Measurements from ENCODE around the gene HACD1. TPM values are rescaled to one million over a fixed set of nuclear protein-coding genes. Genes with fewer than 3 reads are reported as not detected.
A peak's percentile ranks its signal among the peaks of the same experiment; 100 is the strongest.
"Not testable (repeated sequence)": the region's sequence is repeated elsewhere in the genome, so short reads cannot be mapped to it uniquely, and the experiment has no call there.

The HACD1 gene
- polyA plus RNA-seq, 1 donor = 18.6 TPM

DNA sequence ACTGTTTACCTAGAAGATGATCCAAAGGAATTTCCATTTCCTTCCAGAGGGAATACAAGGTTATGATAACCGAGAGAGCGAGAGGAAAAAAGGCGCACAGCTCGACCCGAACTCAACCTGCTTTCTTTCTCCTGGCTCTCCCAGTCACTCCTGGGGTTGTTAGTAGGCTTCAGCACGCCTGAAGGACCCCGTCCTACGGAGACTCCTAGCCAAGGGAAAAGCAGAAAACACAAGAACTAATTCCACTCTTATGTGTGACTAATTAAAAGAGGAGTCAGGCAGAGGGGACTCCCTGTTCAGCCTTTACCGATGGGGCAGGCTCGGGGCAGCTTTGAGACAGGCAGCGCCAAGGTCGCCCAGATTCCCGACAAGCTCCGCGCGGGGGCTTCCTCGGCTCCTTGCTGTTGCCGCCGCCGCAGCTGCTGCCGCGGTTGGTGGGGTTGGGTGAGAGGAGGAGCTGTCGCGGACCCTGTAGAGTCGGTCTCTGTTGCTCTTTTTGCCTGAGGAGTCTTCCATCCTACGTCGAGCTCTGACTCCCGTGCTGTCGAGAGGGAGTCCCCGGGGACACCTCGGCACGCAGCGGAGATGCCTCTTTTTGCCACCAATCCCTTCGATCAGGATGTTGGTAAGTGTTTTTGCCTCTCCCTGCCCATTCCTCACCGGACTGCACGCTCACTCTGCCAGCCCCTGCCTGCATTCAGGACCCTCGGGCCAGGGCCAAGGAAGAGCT is 26.7 kb upstream of the HACD1 start, which contains the start of gene STAM:
Gene STAM, plus strand, starts transcription at position 397 of the 730 bp plus-strand sequence. Its CDS starts 189 bp downstream, at position 586.
- Histone ChIP-seq H3K9me3 (ENCODE audit: control insufficient read depth, low read depth, low read length) (no peaks in the 10 kb centered on the region), H3K4me3 (ENCODE audit: low read length) (peak within 1 kb of the TSS; percentile 70), H3K27ac (ENCODE audit: low read length) (peak within 1 kb of the TSS; percentile 92), H3K36me3 (ENCODE audit: control insufficient read depth, insufficient read depth, low read length) (no peaks in the 10 kb centered on the region), H3K4me1 (ENCODE audit: control insufficient read depth, insufficient read depth, low read length) (peaks cover 11% of the 10 kb centered on the region), H3K27me3 (ENCODE audit: control insufficient read depth, insufficient read depth, low read length) (no peaks in the 10 kb centered on the region)
- 0% methylated on average over 1 of the region's 37 CpGs for WGBS (ENCODE audit: insufficient coverage, low lambda C conversion rate)
- DNase-seq = peak; percentile 90 to 95

- DNase-seq = peak in 1 of 2 donors; percentile 70
- H3K36me3 ChIP-seq (ENCODE audit: control insufficient read depth, insufficient read depth, low read length) = no peaks in the 10 kb centered on the region
- H3K9me3 ChIP-seq (ENCODE audit: control insufficient read depth, low read depth, low read length) = no peaks in the 10 kb centered on the region
- peak overlapping the region; percentile 70 for H3K4me3 ChIP-seq (ENCODE audit: low read length)
- peaks cover 11% of the 10 kb centered on the region for H3K4me1 ChIP-seq (ENCODE audit: control insufficient read depth, insufficient read depth, low read length)
- H3K27ac ChIP-seq (ENCODE audit: low read length) = peak overlapping the region; percentile 92
- WGBS (ENCODE audit: insufficient coverage, low lambda C conversion rate) = no CpG with 5 or more reads among the region's 13 CpGs
- H3K27me3 ChIP-seq (ENCODE audit: control insufficient read depth, insufficient read depth, low read length) = no peaks in the 10 kb centered on the region
These were observed 26.2 kb upstream of the HACD1 start for GRCh38 chr10:17643339-17643754.

- Histone ChIP-seq H3K4me3 (ENCODE audit: low read length) (no peak overlapping the region), H3K4me1 (ENCODE audit: control insufficient read depth, insufficient read depth, low read length) (peaks cover 4% of the 10 kb centered on the region), H3K27ac (ENCODE audit: low read length) (no peak overlapping the region), H3K9me3 (ENCODE audit: control insufficient read depth, low read depth, low read length) (no peaks in the 10 kb centered on the region), H3K36me3 (ENCODE audit: control insufficient read depth, insufficient read depth, low read length) (no peaks in the 10 kb centered on the region), H3K27me3 (ENCODE audit: control insufficient read depth, insufficient read depth, low read length) (no peaks in the 10 kb centered on the region)
- no peak for DNase-seq
- no CpG with 5 or more reads among the region's 4 CpGs for WGBS (ENCODE audit: insufficient coverage, low lambda C conversion rate)
These were observed 23.2 kb upstream of the HACD1 start for GRCh38 chr10:17640331-17640816.

DNA sequence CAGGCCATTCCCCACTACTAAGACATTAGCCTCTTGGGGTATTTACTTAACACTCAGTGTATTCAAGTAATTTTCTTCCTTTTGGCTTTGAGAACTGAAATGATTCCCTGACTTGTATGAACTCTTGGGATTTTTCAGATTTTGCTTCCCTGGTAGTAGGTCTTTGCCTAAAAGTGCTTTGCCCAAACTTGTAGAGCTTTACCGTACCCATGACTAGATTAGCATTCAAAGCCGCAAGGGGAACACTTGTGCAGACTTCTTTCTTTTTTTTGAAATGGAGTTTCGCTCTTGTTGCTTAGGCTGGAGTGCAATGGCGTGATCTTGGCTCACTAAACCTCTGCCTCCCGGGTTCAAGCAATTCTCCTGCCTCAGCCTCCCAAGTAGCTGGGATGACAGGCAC is 20.7 kb upstream of the HACD1 start:
- Histone ChIP-seq H3K9me3 (ENCODE audit: control insufficient read depth, low read depth, low read length) (no peaks in the 10 kb centered on the region), H3K4me3 (ENCODE audit: low read length) (no peak overlapping the region), H3K4me1 (ENCODE audit: control insufficient read depth, insufficient read depth, low read length) (no peaks in the 10 kb centered on the region), H3K27ac (ENCODE audit: low read length) (no peak overlapping the region), H3K27me3 (ENCODE audit: control insufficient read depth, insufficient read depth, low read length) (no peaks in the 10 kb centered on the region), H3K36me3 (ENCODE audit: control insufficient read depth, insufficient read depth, low read length) (no peaks in the 10 kb centered on the region)
- WGBS (ENCODE audit: insufficient coverage, low lambda C conversion rate) = no CpG with 5 or more reads among the region's 5 CpGs
- no peak for DNase-seq

DNA sequence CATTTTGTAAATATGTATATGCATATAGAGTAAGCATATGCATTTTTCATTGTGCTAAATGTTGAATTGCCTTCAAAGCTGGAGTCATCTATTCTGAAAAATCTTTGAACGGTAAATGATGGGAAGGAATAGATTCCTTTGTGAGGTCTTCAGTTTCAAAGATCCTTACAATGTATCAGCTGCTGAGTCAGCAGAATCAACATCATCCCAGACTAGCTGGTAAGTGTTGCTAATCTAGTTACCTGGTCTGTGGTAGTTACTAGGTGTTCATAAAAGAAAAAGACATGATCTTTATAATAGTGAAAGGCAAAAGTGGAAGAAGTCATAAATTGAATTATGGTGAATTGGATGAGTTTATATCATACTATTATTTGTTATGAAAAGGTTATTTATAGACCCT is 16.2 kb upstream of the HACD1 start:
- Histone ChIP-seq H3K27me3 (ENCODE audit: control insufficient read depth, insufficient read depth, low read length) (no peaks in the 10 kb centered on the region), H3K36me3 (ENCODE audit: control insufficient read depth, insufficient read depth, low read length) (no peaks in the 10 kb centered on the region), H3K4me3 (ENCODE audit: low read length) (no peak overlapping the region), H3K9me3 (ENCODE audit: control insufficient read depth, low read depth, low read length) (peaks cover 3% of the 10 kb centered on the region), H3K27ac (ENCODE audit: low read length) (no peak overlapping the region), H3K4me1 (ENCODE audit: control insufficient read depth, insufficient read depth, low read length) (no peaks in the 10 kb centered on the region)
- no peak for DNase-seq
- WGBS (ENCODE audit: insufficient coverage, low lambda C conversion rate) = no CpG with 5 or more reads among the region's 1 CpG

DNA sequence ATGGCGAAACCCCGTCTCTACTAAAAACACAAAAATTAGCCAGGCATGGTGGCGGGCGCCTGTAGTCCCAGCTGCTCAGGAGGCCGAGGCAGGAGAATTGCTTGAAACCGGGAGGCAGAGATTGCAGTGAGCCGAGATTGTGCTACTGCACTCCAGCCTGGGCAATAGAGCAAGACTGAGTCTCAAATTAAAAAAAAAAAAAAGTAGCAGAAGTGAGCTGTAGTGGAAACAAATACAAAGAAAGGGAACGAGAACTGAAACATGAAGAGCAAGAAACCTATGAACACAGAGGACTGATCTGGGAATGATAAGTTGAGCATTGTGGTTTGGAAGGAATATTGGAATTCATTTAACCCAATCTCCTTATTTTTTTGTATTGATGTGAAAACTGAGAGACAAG is 15.4 kb upstream of the HACD1 start:
- 100% methylated on average over 2 of the region's 8 CpGs for WGBS (ENCODE audit: insufficient coverage, low lambda C conversion rate)
- not testable (repeated sequence) for H3K9me3 ChIP-seq (ENCODE audit: control insufficient read depth, low read depth, low read length); H3K27ac ChIP-seq (ENCODE audit: low read length); H3K4me1 ChIP-seq (ENCODE audit: control insufficient read depth, insufficient read depth, low read length); H3K36me3 ChIP-seq (ENCODE audit: control insufficient read depth, insufficient read depth, low read length); H3K27me3 ChIP-seq (ENCODE audit: control insufficient read depth, insufficient read depth, low read length); H3K4me3 ChIP-seq (ENCODE audit: low read length); DNase-seq

GRCh38 chr10:17626656-17627055 is 9.5 kb upstream of the HACD1 start:
- Histone ChIP-seq H3K36me3 (ENCODE audit: control insufficient read depth, insufficient read depth, low read length) (no peaks in the 10 kb centered on the region), H3K4me1 (ENCODE audit: control insufficient read depth, insufficient read depth, low read length) (no peaks in the 10 kb centered on the region), H3K27me3 (ENCODE audit: control insufficient read depth, insufficient read depth, low read length) (peaks cover 8% of the 10 kb centered on the region), H3K4me3 (ENCODE audit: low read length) (no peak overlapping the region), H3K9me3 (ENCODE audit: control insufficient read depth, low read depth, low read length) (peaks cover 3% of the 10 kb centered on the region), H3K27ac (ENCODE audit: low read length) (no peak overlapping the region)
- DNase-seq = no peak
- WGBS (ENCODE audit: insufficient coverage, low lambda C conversion rate) = no CpG with 5 or more reads among the region's 1 CpG

GRCh38 chr10:17624996-17625395 is 7.8 kb upstream of the HACD1 start:
- peaks cover 8% of the 10 kb centered on the region for H3K27me3 ChIP-seq (ENCODE audit: control insufficient read depth, insufficient read depth, low read length)
- no peak overlapping the region for H3K4me3 ChIP-seq (ENCODE audit: low read length)
- peaks cover 3% of the 10 kb centered on the region for H3K9me3 ChIP-seq (ENCODE audit: control insufficient read depth, low read depth, low read length)
- H3K27ac ChIP-seq (ENCODE audit: low read length) = no peak overlapping the region
- DNase-seq = no peak
- no peaks in the 10 kb centered on the region for H3K4me1 ChIP-seq (ENCODE audit: control insufficient read depth, insufficient read depth, low read length)
- no CpG with 5 or more reads among the region's 3 CpGs for WGBS (ENCODE audit: insufficient coverage, low lambda C conversion rate)
- H3K36me3 ChIP-seq (ENCODE audit: control insufficient read depth, insufficient read depth, low read length) = no peaks in the 10 kb centered on the region

DNA sequence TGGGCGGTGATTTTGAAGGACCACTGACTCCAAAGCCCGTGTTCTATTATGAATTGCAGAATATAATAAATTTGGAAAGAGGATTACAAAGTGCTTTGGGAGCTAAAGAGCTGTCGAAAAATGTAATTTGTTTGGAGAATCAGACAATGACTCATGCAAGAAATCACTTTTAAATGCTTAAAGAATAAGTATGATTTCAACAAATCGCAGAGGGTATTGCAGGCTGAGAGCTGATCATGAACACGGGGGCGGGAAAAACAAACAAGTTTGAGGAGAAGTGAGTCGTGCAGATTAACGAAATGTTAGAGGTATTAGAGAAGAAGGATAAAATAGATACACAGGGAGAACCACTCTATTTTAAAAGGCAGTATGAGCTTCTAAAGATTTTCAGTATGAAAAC is 4.9 kb upstream of the HACD1 start:
- DNase-seq = no peak
- Histone ChIP-seq H3K27me3 (ENCODE audit: control insufficient read depth, insufficient read depth, low read length) (peaks cover 8% of the 10 kb centered on the region), H3K9me3 (ENCODE audit: control insufficient read depth, low read depth, low read length) (no peaks in the 10 kb centered on the region), H3K27ac (ENCODE audit: low read length) (no peak overlapping the region), H3K36me3 (ENCODE audit: control insufficient read depth, insufficient read depth, low read length) (no peaks in the 10 kb centered on the region), H3K4me1 (ENCODE audit: control insufficient read depth, insufficient read depth, low read length) (no peaks in the 10 kb centered on the region), H3K4me3 (ENCODE audit: low read length) (no peak overlapping the region)
- WGBS (ENCODE audit: insufficient coverage, low lambda C conversion rate) = 84% methylated on average over 7 of the region's 8 CpGs

- WGBS (ENCODE audit: insufficient coverage, low lambda C conversion rate) = no CpG with 5 or more reads among the region's 48 CpGs
These were observed 657 bp downstream of the HACD1 start for GRCh38 chr10:17616403-17617030.

More at GRCh38 chr10:17616403-17617030, 657 bp downstream of the HACD1 start:
- Histone ChIP-seq H3K27ac (ENCODE audit: low read length) (peak overlapping the region; percentile 23), H3K4me1 (ENCODE audit: control insufficient read depth, insufficient read depth, low read length) (no peaks in the 10 kb centered on the region), H3K9me3 (ENCODE audit: control insufficient read depth, low read depth, low read length) (no peaks in the 10 kb centered on the region), H3K36me3 (ENCODE audit: control insufficient read depth, insufficient read depth, low read length) (no peaks in the 10 kb centered on the region), H3K27me3 (ENCODE audit: control insufficient read depth, insufficient read depth, low read length) (no peaks in the 10 kb centered on the region), H3K4me3 (ENCODE audit: low read length) (peak overlapping the region; percentile 47)
- DNase-seq = peak; percentile 42 to 72
